HG02884 (cell line): ENCODE measurements around the gene ZNF93.
"Not testable (repeated sequence)": the region's sequence is repeated elsewhere in the genome, so short reads cannot be mapped to it uniquely, and the experiment has no call there.

ENCODE experiments used
- ATAC-seq: cut with Tn5 transposase; IDR thresholded peaks from one replicate; pipeline ENCODE4 v1.9.1; 2021; ENCODE audit warnings: mild to moderate bottlenecking, moderate library complexity; ENCODE audit not compliant: unreplicated experiment

ZNF93 gene

GRCh38 chr19:19937403-19937802, 36.7 kb downstream of the ZNF93 start:
- ATAC-seq = no peak

DNA sequence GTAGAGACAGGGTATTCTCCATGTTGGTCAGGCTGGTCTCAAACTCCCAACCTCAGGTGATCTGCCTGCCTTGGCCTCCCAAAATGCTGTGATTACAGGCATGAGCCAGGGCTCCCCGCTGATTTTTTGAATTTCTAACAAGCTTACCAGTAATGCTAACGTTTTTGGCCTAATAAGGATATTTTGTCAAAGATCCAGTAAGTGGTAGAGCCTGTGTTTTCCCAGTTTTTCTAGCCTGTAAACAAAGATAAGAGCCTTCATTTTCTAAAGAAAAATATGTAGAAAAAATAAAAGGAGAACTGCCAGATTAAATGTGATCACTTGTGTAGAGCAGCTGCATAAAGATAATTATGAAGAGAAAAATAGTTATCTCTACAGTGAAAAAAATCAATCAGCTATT, 37.7 kb downstream of the ZNF93 start:
- ATAC-seq = no peak

- no peak for ATAC-seq
Observed at GRCh38 chr19:19943848-19944582, 43.3 kb downstream of the ZNF93 start.

DNA sequence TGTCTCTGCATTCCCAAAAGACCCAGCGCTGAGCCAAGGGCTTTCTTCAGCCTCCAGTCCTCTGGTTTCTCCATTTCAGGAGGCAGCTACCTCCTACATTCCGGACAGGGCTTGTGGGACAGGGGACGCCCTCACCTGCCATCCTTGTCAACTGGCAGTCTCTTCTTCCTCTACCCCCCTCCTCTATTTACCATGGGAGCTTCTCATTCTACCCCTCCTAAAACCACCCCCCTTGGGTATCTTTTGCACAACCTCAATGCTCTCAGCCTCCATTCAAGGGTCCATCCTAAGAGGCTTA, 43.8 kb downstream of the ZNF93 start:
- ATAC-seq = no peak

DNA sequence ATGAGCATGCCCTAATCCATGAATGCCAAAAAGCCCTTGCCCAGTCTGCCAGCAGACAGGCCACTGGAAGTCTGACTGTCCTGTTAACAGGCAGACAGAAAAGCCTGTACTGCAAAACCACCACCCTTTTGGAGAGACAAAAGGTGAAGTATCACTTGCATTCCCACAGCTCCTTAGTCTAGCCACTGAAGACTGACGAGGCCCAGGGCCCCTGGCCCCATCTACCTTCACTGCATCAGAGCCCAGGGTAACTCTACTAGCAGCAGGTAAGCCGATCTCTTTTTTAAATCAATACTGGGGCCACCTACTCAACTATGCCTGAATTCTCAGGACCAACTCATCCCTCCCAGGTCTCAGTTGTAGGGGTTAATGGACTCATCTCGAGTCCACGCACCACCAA, 45.5 kb downstream of the ZNF93 start:
- no peak for ATAC-seq

GRCh38 chr19:19948800-19949199, 48.1 kb downstream of the ZNF93 start:
- no peak for ATAC-seq

GRCh38 chr19:19955208-19955607, 54.5 kb downstream of the ZNF93 start:
- no peak for ATAC-seq

DNA sequence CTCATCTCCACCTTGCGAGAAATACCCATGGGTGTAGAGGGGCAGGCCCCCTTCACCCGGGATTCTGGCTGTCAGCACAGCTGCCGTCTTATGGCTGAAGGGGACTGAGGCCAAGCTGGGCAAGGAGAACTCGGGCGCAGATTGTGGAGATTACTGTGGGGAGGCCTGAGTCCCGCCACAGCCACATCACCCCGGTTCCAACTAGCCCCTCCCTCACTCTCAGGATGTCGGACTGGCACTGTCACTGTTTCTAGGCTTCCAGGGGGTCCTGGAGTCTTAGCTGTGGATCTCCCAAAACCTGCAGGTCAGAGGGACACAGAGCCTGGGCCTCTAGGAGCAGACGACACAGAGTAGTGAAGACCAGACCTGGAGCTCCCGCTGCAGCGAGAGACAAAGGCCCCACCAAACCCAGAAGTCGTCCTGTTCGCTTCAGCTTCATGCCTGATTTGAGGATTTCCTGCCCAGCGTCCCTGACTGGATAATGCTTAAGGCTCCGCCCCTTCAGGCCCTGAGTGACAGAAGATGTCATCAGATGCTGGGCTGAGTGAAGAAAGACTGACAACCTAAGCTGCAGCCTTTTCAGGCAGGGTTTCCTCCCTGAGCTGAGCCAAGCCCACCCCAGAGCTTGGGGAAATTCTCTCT, 55.8 kb downstream of the ZNF93 start:
- ATAC-seq = no peak

- ATAC-seq = not testable (repeated sequence)
Observed at GRCh38 chr19:19957766-19958165, 57.0 kb downstream of the ZNF93 start.

DNA sequence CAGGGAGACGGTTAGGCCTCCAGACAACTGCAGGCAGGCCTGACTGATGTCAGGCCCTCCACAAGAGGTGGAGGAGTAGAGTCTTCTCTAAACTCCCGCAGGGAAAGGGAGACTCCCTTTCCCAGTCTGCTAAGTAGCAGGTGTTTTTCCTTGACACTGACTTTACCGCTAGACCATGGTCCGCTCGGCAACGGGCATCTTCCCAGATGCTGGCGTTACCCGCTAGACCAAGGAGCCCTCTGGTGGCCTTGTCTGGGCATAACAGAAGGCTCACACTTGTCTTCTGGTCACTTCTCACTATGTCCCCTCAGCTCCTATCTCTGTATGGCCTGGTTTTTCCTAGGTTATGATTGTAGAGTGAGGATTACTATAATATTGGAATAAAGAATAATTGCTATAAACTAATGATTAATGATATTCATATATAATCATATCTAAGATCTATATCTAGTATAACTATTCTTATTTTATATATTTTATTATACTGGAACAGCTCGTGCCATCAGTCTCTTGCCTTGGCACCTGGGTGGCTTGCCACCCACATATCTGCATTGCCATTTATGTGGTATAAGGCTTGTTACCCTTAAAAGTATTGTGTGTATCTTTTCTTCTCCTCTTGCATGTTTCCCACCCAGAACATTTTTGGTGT, 58.5 kb downstream of the ZNF93 start:
- not testable (repeated sequence) for ATAC-seq

GRCh38 chr19:19964416-19964815, 63.7 kb downstream of the ZNF93 start:
- ATAC-seq = no peak

- ATAC-seq = not testable (repeated sequence)
Observed at GRCh38 chr19:19966126-19966525, 65.4 kb downstream of the ZNF93 start.

- ATAC-seq = no peak
Observed at GRCh38 chr19:19966862-19967261, 66.1 kb downstream of the ZNF93 start.
